COLO668 (cell line): ENCODE measurements around the gene ITGA5.

Experiments used
- DNase-seq: peaks from one replicate; lab custom pipeline; 2025; ENCODE audit not compliant: unreplicated experiment; lab: John Stamatoyannopoulos, UW

The ITGA5 gene

DNA sequence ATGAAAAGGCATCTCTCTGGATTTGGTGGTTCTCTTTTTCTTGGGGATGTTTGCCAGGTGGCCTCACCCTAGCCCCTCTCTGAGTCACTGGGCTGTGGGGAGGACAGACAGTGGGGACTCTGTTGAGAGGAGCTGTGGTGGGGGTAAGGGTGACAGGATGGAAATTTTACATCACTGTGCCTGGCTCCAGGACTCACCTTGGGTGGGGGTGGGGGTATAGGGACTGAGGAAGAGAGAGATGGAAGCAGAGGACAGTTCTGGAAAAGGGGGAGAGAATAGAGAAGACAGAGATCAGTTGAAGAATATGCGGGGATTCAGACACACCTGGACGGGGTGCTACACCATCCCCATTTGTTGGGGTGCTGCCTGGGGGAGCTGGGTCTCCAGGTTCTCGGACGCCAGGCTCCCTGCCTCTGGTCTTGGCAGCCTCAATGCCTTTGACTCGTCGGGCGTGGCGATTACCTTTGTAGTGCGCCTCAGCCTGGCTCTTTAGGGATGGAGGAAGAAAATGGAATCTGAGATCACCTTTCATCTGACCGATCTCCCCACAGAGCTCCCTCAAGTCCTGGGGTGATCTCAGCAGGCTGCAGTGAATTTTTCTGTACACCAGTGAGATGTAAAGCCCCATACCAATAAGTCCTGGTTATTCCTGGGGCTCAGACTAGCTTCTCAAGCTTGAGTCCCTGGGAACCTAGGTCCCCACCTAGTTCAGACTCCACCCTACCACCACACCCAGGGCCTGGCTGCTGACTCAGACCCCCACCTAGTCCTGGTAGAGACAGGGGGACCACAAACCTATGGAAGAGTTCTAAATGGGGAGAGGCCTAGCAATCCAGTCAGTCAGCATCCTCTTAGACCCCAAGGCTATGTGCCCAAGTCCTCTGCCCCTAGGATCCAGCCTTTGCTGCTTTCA lies 45.2 kb downstream of the ITGA5 start:
- peak; percentile 11 for DNase-seq

- DNase-seq: peak; percentile 22
Measured at GRCh38 chr12:54372113-54372806, 46.8 kb downstream of the ITGA5 start.

DNA sequence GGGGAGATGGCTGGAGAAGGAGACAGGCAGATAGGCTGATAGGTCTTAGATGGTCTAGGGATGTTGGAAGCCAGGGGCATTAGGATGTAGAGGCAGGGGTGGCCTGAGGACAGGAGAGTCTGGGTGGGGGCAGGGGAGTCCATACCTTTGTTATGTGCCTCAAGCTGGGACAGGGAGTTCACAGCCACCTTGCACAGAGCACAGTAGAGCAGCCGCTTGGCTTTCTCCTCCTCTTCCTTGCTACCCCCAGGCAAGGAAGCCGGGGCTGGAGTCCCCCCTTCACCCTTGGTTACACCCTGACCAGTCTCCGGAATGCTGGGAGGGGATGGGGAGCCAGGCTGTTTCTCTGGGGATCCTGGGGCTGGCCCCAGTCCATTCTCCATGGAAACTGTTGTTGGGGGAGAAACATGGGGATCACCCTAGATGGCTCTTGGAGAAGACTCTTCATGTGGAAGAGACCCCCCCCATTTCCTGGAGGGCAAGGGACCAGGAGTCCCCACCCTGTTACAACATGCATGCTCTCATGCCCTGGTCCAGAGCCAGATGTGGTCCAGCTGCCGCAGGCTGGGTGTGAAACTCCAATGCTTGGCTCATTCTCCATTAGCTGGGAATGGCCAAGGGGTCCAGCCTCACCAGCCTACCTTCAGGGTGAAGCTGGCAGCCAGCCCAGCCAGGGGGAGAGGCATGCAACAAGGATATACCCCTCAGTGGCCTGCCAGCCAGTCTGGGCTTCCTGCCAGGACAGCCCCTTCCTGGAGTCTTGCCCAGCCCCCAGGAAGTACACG lies 47.5 kb downstream of the ITGA5 start:
- DNase-seq: peak; percentile 50

GRCh38 chr12:54370171-54370730 lies 48.8 kb downstream of the ITGA5 start:
- DNase-seq: peak; percentile 55

GRCh38 chr12:54369597-54370131 lies 49.4 kb downstream of the ITGA5 start:
- no peak for DNase-seq

DNA sequence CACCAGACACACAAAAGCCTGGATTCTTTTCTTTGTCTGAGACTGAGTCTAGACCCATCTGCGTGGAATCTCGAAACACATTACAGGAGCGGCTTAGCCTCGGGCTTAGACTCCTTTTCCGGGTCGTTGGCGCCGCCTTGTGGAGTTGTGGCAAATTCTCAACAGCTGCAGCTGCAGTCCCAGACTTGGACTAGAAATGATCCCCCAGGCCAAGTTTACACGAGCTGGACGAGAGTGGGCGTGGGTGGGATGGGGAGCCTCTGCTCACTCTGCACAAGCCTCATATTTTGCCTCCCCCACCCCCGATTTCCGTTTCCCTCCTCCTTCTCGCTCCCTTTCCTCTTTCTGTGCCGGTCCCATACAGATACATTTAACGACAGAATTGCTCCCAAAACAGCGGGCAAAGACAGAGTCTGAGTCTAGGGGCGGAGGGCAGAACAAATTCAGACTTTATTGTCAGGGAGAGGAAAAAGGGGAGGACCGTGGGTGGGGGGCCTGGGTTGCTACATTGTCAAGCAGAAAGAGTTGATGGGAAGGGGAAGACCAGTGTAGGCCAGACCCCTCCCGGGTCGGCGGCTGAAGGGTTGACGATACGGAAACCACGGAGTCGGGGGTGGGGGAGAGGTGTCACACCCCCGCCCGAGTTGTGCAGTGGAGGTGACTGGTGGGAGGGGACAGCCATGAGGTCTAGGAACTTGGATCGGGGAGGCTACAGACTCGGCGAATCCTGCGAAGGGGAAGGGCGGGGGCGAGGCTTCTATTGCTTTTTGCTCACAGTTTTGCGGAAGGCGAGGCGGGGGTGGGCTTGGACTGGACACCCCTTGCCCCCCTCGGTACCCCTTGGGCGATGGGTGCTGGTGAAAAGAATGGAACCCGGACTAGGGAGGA lies 50.1 kb downstream of the ITGA5 start:
- DNase-seq: peak; percentile 81

GRCh38 chr12:54368025-54368708 lies 50.9 kb downstream of the ITGA5 start:
- DNase-seq: no peak

DNA sequence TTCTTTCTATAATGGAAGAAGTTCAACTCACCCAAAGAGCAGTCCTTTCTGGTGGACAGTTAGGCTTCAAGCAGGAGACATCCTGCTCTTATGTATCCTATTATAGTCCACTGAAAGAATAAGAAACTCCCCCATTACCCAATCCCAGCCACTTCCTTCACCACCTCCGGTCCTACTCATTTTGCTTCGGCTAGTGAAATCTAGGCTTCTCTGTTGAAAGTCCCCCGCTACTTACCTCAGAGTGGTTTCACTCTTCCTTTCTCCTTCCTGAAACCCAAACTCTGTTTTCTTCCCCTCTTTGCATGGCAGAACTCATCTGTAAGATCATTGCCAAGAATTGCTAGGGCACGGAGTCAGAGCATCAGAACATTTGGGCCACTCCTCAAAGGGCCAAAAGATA lies 54.7 kb downstream of the ITGA5 start, which contains the start of gene GPR84:
GPR84 (minus strand) TSS at position 74 of the 400 bp plus-strand sequence. CDS start 635 bp downstream, outside the sequence.
- no peak for DNase-seq

DNA sequence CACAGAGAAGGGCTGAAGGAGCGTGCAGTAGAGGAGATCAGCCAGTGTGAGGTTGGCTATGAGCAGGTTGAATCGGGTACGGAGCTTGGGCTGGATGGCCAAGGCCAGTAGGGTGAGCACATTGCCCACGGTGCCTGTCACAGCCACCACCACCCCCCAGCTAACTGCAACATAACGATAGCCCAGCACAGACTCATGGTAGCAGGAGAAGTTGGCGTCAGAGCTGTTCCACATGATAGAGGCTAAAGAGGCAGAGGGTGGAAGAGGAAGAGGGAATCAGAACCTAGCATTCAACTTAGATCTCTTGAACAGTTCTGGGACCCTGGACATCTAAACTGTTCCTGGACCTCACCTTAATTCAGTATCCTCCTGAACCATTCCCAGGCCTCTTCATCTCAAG lies 55.4 kb downstream of the ITGA5 start:
- DNase-seq: no peak

DNA sequence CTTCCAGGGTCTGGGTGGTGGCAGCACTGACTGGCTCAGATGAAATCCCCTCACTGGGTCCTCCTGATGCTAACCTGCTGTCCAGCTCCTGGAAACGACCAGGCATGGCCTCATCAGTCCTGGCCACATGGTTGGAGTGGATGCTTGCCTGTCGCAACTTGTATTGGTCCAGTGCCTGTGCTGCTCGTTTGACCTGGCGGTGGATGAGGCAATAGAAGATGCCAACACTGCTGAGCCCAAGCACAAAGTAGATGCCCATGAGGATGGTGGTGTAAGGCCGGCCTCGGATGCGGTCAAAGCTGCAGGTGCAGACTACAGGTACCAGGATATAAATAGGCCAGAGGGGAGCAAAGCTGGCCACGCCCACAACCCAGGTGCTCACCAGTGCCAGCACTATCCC lies 56.0 kb downstream of the ITGA5 start:
- peak; percentile 1 for DNase-seq

GRCh38 chr12:54360717-54361456 lies 58.2 kb downstream of the ITGA5 start:
- DNase-seq: peak; percentile 75

DNA sequence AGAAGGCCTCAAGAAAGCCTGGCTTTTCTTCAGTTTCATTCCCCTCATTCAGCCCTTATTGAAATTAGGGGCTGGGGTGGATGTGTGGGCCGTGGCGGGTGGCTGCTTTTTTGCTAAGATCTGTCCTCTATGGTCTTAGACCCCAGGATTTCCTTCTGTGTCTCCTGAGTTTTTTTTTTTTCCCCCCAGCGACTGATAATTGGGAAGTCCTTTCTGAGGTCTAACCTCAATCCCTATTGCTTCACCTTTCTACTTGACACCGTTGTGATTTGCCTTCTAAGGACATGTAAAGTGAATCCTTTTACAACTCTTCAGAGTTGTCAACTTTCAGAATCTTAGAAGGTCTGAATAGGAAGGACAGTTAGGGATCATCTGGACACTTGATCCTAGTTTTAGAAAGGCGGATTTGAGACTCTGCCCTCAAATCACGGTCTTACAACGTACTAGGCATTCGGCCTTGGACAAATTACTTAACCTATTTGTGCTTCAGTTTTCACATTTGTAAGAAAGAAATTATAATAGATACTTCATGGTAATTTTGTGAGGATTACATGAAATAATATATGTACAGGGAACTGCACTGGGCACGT lies 59.2 kb downstream of the ITGA5 start:
- no peak for DNase-seq

DNA sequence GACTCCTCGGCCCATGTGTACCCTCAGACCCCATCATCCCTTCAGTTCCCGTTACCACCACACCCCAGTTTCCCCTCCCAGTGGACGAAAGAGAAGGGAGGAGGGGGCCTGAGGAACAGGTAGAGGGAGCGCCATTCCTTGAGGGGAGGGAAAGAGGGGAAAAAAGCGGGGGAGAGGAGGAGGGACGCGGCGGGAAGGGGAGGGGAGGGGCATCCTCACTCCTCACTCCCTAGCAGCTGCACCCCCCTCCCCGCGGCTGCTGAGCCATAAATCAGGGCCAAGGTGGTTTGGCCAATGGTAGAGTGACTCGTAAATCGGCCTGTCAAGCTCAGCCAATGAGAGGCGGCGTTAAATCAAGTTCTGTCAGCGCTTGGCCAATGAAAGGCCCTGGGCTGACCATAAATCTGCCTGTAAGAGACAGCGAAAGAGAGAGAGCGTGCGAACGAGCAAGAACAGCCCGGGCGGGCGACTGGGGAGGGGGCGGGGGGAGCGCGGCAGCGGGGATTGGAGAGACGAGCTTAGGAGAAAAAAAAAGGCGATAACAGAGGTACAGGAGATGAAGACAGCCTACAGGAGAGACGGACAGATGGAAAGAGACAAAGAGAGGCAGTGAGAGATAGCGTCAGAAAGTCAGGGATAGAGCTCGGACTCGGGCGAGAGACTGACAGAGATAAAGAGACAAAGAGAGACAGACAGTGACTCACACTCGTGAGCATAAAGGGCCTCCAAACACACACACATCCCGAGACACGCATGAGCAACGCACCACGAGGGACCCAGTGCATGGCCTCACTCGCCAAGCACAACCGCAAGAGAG lies 59.9 kb downstream of the ITGA5 start:
- peak; percentile 90 for DNase-seq

DNA sequence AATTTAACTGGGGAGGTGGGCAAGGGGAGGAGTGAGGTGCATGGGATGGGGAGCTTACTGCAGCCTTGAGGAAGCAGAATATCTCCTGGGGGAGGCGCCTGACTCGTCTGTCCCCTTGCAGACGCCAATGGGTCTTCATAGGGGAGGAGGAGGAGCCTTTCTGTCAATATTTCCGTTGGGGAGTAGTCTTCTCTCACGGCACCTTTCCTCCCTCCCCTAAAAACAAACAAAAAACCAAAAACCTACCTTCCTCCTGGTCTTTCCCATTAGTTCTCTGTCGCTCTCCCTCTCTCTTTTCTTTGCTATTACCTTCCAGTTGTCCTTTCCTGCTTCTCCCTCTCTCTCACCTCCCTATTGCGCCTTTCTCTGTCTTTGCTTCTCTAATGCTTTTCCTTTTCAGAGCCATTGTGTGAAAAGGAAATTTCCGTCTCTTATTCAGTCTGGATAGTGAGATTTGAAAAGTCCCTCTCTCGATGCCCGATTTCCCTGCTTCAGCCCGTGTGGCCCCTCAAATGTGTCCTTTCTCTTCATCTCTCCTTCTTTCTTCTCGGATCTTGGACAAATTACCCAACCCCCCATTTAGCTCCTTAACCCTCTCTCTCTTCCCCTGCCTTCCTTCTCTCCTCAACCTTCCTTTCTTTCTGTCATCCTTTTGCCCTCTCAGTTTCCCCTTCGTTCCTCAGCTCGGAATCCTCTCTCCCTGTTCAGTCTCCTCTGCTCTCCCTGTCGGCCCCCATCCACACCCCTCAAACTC lies 60.7 kb downstream of the ITGA5 start:
- DNase-seq: peak; percentile 3

GRCh38 chr12:54357506-54358190 lies 61.4 kb downstream of the ITGA5 start:
- no peak for DNase-seq

DNA sequence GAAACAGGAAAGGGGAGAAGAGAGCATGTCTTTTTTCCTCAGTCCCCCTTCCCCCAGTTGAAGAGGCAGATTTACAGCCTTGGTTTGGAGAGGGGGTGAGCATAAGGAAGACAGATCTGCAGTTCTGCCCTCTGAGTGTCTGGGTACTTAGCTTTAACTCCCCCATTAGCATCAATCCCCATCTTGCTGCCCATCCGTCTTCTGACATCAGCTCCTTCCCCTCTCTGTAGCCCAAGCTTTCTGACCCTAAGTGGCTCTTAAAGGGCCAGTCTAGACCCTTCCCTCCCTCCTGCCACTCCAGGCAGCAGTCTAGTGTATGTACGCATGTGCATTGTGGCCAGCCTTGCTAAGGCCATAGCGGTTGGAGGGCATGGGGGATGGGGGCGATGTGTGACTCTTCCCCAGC lies 62.1 kb downstream of the ITGA5 start:
- peak; percentile 1 for DNase-seq
